Measurements from ENCODE around the gene AFG3L2.

The AFG3L2 gene

GRCh38 chr18:12361770-12362378 lies 15.2 kb downstream of the AFG3L2 start:
- DNase-seq (ENCODE audit: low read depth, low spot score) = no peak

- no peak for DNase-seq (ENCODE audit: low read depth, low spot score)
Measured at GRCh38 chr18:12359515-12359927, 17.5 kb downstream of the AFG3L2 start.

GRCh38 chr18:12352188-12352587 lies 24.8 kb downstream of the AFG3L2 start:
- no peak for DNase-seq (ENCODE audit: low read depth, low spot score)

- DNase-seq (ENCODE audit: low read depth, low spot score) = no peak
Measured at GRCh38 chr18:12347895-12348294, 29.1 kb downstream of the AFG3L2 start.

- no peak for DNase-seq (ENCODE audit: low read depth, low spot score)
Measured at GRCh38 chr18:12346240-12346565, 30.8 kb downstream of the AFG3L2 start.

GRCh38 chr18:12345491-12346239 lies 31.4 kb downstream of the AFG3L2 start:
- DNase-seq (ENCODE audit: low read depth, low spot score) = no peak

- DNase-seq (ENCODE audit: low read depth, low spot score) = no peak
Measured at GRCh38 chr18:12342661-12343060, 34.4 kb downstream of the AFG3L2 start.

- DNase-seq (ENCODE audit: low read depth, low spot score) = no peak
Measured at GRCh38 chr18:12340945-12341660, 35.9 kb downstream of the AFG3L2 start.

GRCh38 chr18:12338382-12338781 lies 38.6 kb downstream of the AFG3L2 start:
- no peak for DNase-seq (ENCODE audit: low read depth, low spot score)

GRCh38 chr18:12336887-12337286 lies 40.1 kb downstream of the AFG3L2 start:
- no peak for DNase-seq (ENCODE audit: low read depth, low spot score)

- peak; percentile 78 for DNase-seq (ENCODE audit: low read depth, low spot score)
Measured at GRCh38 chr18:12336171-12336613, 40.8 kb downstream of the AFG3L2 start.

- no peak for DNase-seq (ENCODE audit: low read depth, low spot score)
Measured at GRCh38 chr18:12335503-12335902, 41.5 kb downstream of the AFG3L2 start.

- no peak for DNase-seq (ENCODE audit: low read depth, low spot score)
Measured at GRCh38 chr18:12334863-12335262, 42.2 kb downstream of the AFG3L2 start.

- no peak for DNase-seq (ENCODE audit: low read depth, low spot score)
Measured at GRCh38 chr18:12334366-12334808, 42.6 kb downstream of the AFG3L2 start.

- DNase-seq (ENCODE audit: low read depth, low spot score) = no peak
Measured at GRCh38 chr18:12333506-12334290, 43.3 kb downstream of the AFG3L2 start.

GRCh38 chr18:12330766-12331165 lies 46.3 kb downstream of the AFG3L2 start:
- no peak for DNase-seq (ENCODE audit: low read depth, low spot score)

GRCh38 chr18:12329125-12329698 lies 47.8 kb downstream of the AFG3L2 start:
- DNase-seq (ENCODE audit: low read depth, low spot score) = no peak

GRCh38 chr18:12328179-12328823 lies 48.7 kb downstream of the AFG3L2 start:
- DNase-seq (ENCODE audit: low read depth, low spot score) = no peak

- peak; percentile 67 for DNase-seq (ENCODE audit: low read depth, low spot score)
Measured at GRCh38 chr18:12327510-12328178, 49.4 kb downstream of the AFG3L2 start.

- no peak for DNase-seq (ENCODE audit: low read depth, low spot score)
Measured at GRCh38 chr18:12326711-12327460, 50.1 kb downstream of the AFG3L2 start.
